Osteocyte (in vitro differentiated cells): Measurements from ENCODE around the gene ETS1. TPM values are rescaled to one million over a fixed set of nuclear protein-coding genes. Genes with fewer than 3 reads are reported as not detected.

Experiments used
- DNase-seq: peaks from one replicate; pipeline ENCODE4 v3.0.0; 2021; ENCODE audit warnings: mixed read lengths; ENCODE audit not compliant: unreplicated experiment; ENCODE audit errors: extremely low spot score
- H3K27ac Mint-ChIP-seq: one replicate; pipeline ENCODE4 v1.8.0; 2021; ENCODE audit warnings: mild to moderate bottlenecking, mixed read lengths; ENCODE audit not compliant: unreplicated experiment
- H3K27me3 Mint-ChIP-seq: one replicate; pipeline ENCODE4 v1.8.0; 2021; ENCODE audit warnings: mixed read lengths; ENCODE audit not compliant: unreplicated experiment
- H3K36me3 Mint-ChIP-seq: one replicate; pipeline ENCODE4 v1.8.0; 2021; ENCODE audit warnings: mixed read lengths; ENCODE audit not compliant: unreplicated experiment
- H3K4me1 Mint-ChIP-seq: one replicate; pipeline ENCODE4 v1.8.0; 2021; ENCODE audit warnings: mixed read lengths; ENCODE audit not compliant: unreplicated experiment
- H3K4me3 Mint-ChIP-seq: one replicate; pipeline ENCODE4 v1.8.0; 2021; ENCODE audit warnings: mild to moderate bottlenecking, moderate library complexity, mixed read lengths; ENCODE audit not compliant: unreplicated experiment
- H3K9me3 Mint-ChIP-seq: one replicate; pipeline ENCODE4 v1.8.0; 2021; ENCODE audit warnings: mixed read lengths; ENCODE audit not compliant: unreplicated experiment
- CTCF ChIP-seq: fragments of 200-600 bp; sonication (generic); IDR thresholded peaks from 2 replicates; pipeline ENCODE4 v1.5.0; 2021; ENCODE audit warnings: antibody characterized with exemption, mild to moderate bottlenecking, moderate library complexity
- total RNA-seq: library from RNA; stranded (reverse); gene quantifications from 2 replicates; pipeline ENCODE4 v1.2.1, GENCODE V29; 2021

ETS1 gene
- total RNA-seq, 1 donor from 2014 or later: 77.9 TPM

- DNase-seq: no peak
- no peaks in the 10 kb centered on the region for H3K27me3 Mint-ChIP-seq
- H3K9me3 Mint-ChIP-seq: no peaks in the 10 kb centered on the region
- TF ChIP-seq CTCF: no peak
- H3K4me1 Mint-ChIP-seq: peaks cover 75% of the 10 kb centered on the region
- no peak overlapping the region for H3K4me3 Mint-ChIP-seq
- H3K36me3 Mint-ChIP-seq: peaks cover 61% of the 10 kb centered on the region
- no peak overlapping the region for H3K27ac Mint-ChIP-seq
These were observed 109.1 kb downstream of the ETS1 start for GRCh38 chr11:128478305-128478704.

- Mint-ChIP-seq H3K4me3 (no peak overlapping the region), H3K9me3 (no peaks in the 10 kb centered on the region), H3K27me3 (no peaks in the 10 kb centered on the region), H3K4me1 (peaks cover 76% of the 10 kb centered on the region), H3K27ac (no peak overlapping the region), H3K36me3 (peaks cover 59% of the 10 kb centered on the region)
- DNase-seq: no peak
- no peak for TF ChIP-seq CTCF
These were observed 109.5 kb downstream of the ETS1 start for GRCh38 chr11:128477811-128478210.

GRCh38 chr11:128477278-128477677 is 110.1 kb downstream of the ETS1 start:
- peak overlapping the region; percentile 50 for H3K27ac Mint-ChIP-seq
- peaks cover 77% of the 10 kb centered on the region for H3K4me1 Mint-ChIP-seq

GRCh38 chr11:128476729-128477128 is 110.6 kb downstream of the ETS1 start:
- Mint-ChIP-seq H3K4me3 (no peak overlapping the region), H3K36me3 (peaks cover 61% of the 10 kb centered on the region), H3K4me1 (peaks cover 77% of the 10 kb centered on the region), H3K27me3 (no peaks in the 10 kb centered on the region), H3K27ac (no peak overlapping the region), H3K9me3 (no peaks in the 10 kb centered on the region)
- no peak for TF ChIP-seq CTCF
- no peak for DNase-seq

More at GRCh38 chr11:128477278-128477677, 110.1 kb downstream of the ETS1 start:
- DNase-seq: no peak
- Mint-ChIP-seq H3K4me3 (no peak overlapping the region), H3K9me3 (no peaks in the 10 kb centered on the region), H3K27me3 (no peaks in the 10 kb centered on the region), H3K36me3 (peaks cover 61% of the 10 kb centered on the region)
- no peak for TF ChIP-seq CTCF

GRCh38 chr11:128476049-128476448 is 111.3 kb downstream of the ETS1 start:
- peaks cover 76% of the 10 kb centered on the region for H3K4me1 Mint-ChIP-seq
- no peak overlapping the region for H3K27ac Mint-ChIP-seq
- no peak for DNase-seq
- peaks cover 65% of the 10 kb centered on the region for H3K36me3 Mint-ChIP-seq
- no peaks in the 10 kb centered on the region for H3K9me3 Mint-ChIP-seq
- no peak overlapping the region for H3K4me3 Mint-ChIP-seq
- TF ChIP-seq CTCF: no peak
- H3K27me3 Mint-ChIP-seq: no peaks in the 10 kb centered on the region
